HL-60 (cell line): Measurements from ENCODE around the gene TGIF2.

Experiments
- CTCF ChIP-seq: IDR thresholded peaks from one replicate; pipeline ENCODE4 v1.5.1; 2011; ENCODE audit warnings: low read length, control low read depth, inconsistent platforms; ENCODE audit not compliant: insufficient read depth
- POLR2AphosphoS5 ChIP-seq: IDR thresholded peaks from 2 replicates; pipeline ENCODE4 v1.6.1; 2012; ENCODE audit warnings: low read depth
- REST ChIP-seq: IDR thresholded peaks from 2 replicates; pipeline ENCODE4 v1.6.1; 2012; ENCODE audit warnings: low read depth; ENCODE audit not compliant: insufficient replicate concordance
- SPI1 ChIP-seq: IDR thresholded peaks from 2 replicates; pipeline ENCODE4 v1.6.1; 2012; ENCODE audit warnings: low read depth, mild to moderate bottlenecking, borderline replicate concordance

GRCh38 chr20:36544134-36545018 is 29.0 kb upstream of the TGIF2 start:
- no peak for TF ChIP-seq REST
- no peak for TF ChIP-seq CTCF
- no peak for TF ChIP-seq SPI1
- TF ChIP-seq POLR2AphosphoS5: no peak
